Measurements from ENCODE around the gene CCR6.

Gene CCR6

DNA sequence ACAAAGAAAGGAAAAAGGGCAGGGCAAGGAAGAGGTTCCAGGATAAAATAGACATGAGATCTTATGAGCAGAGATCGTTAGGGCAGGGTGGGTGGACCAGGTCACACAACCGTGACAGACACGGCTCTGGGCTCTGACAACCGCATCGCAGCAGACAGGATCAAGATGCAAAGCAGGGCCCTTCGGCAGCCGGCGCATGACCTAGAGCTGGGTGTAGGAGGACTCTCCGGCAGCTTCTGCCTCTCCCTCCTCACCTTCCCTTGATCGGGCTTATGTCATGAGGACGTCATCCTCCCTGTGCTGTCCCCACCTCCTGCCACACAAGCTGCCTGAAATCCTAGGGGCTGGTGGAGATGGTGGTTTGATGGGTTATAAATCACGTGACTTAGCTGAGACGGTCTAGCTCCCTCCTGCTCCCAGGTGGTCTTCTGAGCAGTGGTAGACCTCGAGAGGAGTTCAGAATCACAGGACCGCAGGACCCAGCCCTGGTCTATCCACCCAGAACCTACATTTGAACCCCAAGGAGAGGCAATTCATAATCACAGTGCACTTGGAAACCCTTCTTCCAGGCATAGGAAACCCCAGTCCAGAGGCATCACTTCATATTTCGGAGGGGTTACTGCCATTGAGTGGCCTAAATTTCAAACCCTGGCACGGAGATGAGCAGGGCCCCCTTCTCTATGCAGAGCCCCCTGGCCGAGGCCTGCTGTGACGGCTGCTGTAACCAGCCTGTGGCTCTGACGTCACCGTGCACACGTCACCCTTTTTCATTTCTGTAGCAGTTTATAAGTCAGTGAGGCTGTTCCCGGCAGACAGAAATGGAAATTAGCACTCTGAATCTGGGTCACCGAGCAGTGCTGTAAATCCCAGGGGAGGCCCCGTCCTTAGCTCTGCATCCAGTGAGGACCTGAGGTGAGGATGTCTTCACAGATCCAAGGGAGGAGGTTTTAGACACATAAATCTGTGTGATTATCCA, 8.7 kb upstream of the CCR6 start:
- Histone ChIP-seq H3K27ac (no peak overlapping the region), H3K4me3 (no peak overlapping the region)
- DNase-seq (ENCODE audit: low spot score) = no peak
- TF ChIP-seq, protein P1, sequence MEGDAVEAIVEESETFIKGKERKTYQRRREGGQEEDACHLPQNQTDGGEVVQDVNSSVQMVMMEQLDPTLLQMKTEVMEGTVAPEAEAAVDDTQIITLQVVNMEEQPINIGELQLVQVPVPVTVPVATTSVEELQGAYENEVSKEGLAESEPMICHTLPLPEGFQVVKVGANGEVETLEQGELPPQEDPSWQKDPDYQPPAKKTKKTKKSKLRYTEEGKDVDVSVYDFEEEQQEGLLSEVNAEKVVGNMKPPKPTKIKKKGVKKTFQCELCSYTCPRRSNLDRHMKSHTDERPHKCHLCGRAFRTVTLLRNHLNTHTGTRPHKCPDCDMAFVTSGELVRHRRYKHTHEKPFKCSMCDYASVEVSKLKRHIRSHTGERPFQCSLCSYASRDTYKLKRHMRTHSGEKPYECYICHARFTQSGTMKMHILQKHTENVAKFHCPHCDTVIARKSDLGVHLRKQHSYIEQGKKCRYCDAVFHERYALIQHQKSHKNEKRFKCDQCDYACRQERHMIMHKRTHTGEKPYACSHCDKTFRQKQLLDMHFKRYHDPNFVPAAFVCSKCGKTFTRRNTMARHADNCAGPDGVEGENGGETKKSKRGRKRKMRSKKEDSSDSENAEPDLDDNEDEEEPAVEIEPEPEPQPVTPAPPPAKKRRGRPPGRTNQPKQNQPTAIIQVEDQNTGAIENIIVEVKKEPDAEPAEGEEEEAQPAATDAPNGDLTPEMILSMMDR (IDR thresholded peaks at IDR 0.05) = no peak

DNA sequence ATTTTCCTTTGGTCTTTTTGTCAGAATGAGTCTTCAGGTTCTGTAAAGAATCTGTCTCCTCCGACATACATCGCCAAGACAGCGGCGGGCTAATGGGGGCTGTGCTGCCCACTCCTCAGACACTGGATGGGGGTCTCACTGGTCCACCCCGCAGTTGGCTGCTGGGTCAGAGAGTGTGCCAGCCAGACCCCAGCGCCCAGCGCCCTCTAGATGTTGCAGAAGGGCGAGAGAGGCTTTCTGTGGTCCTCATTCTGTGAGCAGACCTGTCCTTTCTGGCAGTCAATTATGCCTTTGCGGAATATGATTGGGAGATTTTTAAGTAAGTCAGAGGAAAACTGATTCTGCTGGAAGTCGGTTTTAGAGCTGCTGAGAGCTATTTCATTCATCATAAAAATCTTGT, 7.8 kb upstream of the CCR6 start:
- TF ChIP-seq, protein P1 (IDR thresholded peaks at IDR 0.05) = no peak
- DNase-seq (ENCODE audit: low spot score) = no peak
- H3K4me3 ChIP-seq = no peak overlapping the region
- H3K27ac ChIP-seq = no peak overlapping the region

DNA sequence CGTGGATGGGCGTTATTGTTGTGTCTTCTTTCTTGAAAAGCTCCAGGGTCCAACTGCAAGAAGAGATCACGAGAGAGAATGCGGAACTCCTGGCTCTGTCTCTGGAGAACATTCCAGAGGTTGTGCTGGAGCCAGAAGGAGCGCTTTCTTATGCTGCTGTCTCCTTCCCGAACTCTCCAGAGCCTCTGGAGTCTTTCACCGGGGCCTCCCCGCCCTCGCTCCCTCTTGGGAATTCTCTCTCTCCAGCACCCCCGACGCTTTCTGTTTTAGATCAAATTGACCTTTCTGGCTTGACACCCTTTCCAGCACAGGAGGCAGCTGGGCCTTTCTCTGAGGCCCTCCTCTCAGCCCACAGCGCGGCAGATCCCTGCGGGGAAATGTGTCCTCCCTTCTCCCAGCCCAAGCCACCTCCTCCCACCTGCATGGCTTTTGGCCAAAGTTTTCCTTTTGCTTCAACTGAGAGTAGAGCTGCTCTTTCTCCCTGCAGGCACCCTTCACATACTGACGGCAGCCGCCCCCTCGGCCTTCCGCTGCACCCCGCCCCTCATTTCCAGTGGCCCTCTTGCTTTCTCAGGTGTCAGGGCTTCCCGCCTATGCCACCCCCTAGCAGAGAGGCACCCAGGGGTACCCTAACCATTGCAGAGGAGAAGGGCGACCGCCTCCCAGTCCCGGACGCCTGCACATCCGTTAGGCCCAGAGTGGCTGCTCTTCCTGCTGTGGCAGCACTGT, 6.6 kb upstream of the CCR6 start:
- no peak for DNase-seq (ENCODE audit: low spot score)
- TF ChIP-seq, protein P1 (IDR thresholded peaks at IDR 0.05) = no peak
- H3K4me3 ChIP-seq = peak overlapping the region; percentile 36
- no peak overlapping the region for H3K27ac ChIP-seq

DNA sequence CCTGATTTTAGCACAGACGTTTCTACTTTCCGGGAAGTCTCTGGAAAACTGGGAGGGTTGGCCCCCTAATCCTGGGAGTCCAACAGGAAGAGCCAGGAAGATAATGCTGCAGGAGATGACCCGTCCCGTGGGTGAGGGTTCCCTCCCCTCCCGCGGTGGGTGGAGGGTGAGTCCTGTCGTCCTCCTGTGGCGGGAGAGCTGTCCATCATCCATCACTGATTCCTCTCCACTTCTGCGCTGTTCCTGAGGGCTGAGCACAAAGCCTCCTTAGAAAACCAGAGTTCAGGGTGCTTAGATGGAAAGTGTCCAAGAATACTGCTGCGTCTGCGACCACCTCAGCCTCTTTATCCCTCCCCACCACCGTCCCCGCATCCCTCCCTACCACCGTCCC, 6.1 kb upstream of the CCR6 start:
- TF ChIP-seq, protein P1 (IDR thresholded peaks at IDR 0.05) = no peak
- Histone ChIP-seq H3K27ac (no peak overlapping the region), H3K4me3 (no peak overlapping the region)

DNA sequence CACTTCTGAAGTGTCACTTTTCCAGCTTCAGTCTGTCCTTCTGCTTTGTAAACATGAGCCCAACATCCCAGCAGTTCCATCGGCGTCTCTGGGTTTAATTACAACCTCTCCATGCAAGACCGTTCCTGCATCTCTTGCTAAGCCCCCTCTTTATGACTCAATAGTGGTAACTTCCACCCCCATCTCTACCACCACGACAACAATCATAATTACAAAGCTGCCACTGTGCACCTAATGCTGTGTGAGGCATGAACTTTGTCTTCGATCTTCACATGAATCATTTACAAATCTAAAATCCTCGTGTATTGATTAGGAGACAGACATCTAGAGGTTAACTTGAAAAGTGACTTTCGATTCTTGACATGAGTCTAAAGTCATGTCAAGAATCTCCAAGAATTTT, 4.9 kb upstream of the CCR6 start:
- H3K27ac ChIP-seq = no peak overlapping the region
- no peak overlapping the region for H3K4me3 ChIP-seq
- no peak for DNase-seq (ENCODE audit: low spot score)
- TF ChIP-seq, protein P1 (IDR thresholded peaks at IDR 0.05) = no peak

More for the DNA sequence above, 6.1 kb upstream of the CCR6 start:
- no peak for DNase-seq (ENCODE audit: low spot score)

DNA sequence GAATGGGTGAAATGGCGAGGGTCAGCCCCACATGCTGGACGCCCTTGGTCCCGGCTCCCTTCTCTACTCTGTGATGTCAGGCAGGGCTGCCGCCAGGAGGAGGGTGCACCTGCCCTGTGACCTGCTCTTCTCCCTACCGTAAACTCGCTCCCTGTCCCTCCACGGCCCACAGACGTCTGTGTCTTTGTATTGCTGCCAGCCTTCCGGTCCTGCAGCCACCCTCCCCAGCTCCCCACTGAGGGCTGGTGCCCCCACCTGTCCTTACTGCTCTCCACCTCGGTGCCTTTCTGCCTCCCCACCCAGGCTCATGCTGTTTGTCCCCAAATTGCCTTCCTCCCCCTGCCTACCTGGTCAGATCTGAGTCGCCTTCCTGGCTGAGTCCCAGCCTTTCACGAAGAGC, 4.1 kb upstream of the CCR6 start:
- no peak overlapping the region for H3K27ac ChIP-seq
- TF ChIP-seq, protein P1 (IDR thresholded peaks at IDR 0.05) = no peak
- no peak overlapping the region for H3K4me3 ChIP-seq
- no peak for DNase-seq (ENCODE audit: low spot score)

All from coronary artery (tissue), 2 donors.